SK-N-SH treated with all-trans-retinoic acid at 6 μM for 48 hours (cell line): ENCODE measurements around the gene PTRH2.

ENCODE experiments used
- ATAC-seq: fragments of 200-7000 bp; cut with Tn5 transposase; 3 replicates; pipeline ENCODE4 v1.9.1; 2020; ENCODE audit warnings: mild to moderate bottlenecking, moderate library complexity
- ARNTL ChIP-seq: fragments of 450-650 bp; formaldehyde crosslinking; IDR thresholded peaks from 2 replicates; pipeline ENCODE4 v1.5.0; 2020; ENCODE audit warnings: low read depth, mild to moderate bottlenecking, moderate library complexity, borderline replicate concordance
- CSDC2 ChIP-seq: fragments of 250-450 bp; sonication (Bioruptor Pico); IDR thresholded peaks from 2 replicates; pipeline ENCODE4 v1.5.0; 2020; ENCODE audit warnings: mild to moderate bottlenecking, moderate library complexity
- ESRRG ChIP-seq: fragments of 250-450 bp; sonication (Bioruptor Pico); IDR thresholded peaks from 2 replicates; pipeline ENCODE4 v1.6.1; 2021; ENCODE audit warnings: mild to moderate bottlenecking
- GLIS3 ChIP-seq: fragments of 250-450 bp; sonication (Bioruptor Pico); IDR thresholded peaks from 2 replicates; pipeline ENCODE4 v1.5.0; 2020; ENCODE audit warnings: mild to moderate bottlenecking, moderate library complexity
- ISL1 ChIP-seq: fragments of 250-450 bp; sonication (Bioruptor Pico); IDR thresholded peaks from 2 replicates; pipeline ENCODE4 v2.1.2; 2022; ENCODE audit warnings: mild to moderate bottlenecking, moderate library complexity
- PPARA ChIP-seq: fragments of 250-450 bp; sonication (Bioruptor Pico); IDR thresholded peaks from 2 replicates; pipeline ENCODE4 v1.5.0; 2020; ENCODE audit warnings: mild to moderate bottlenecking, borderline replicate concordance
- RARB ChIP-seq: fragments of 250-450 bp; sonication (Bioruptor Pico); IDR thresholded peaks from 2 replicates; pipeline ENCODE4 v1.8.0; 2021; ENCODE audit warnings: mild to moderate bottlenecking, moderate library complexity
- SNAI2 ChIP-seq: fragments of 250-450 bp; sonication (Bioruptor Pico); IDR thresholded peaks from 2 replicates; pipeline ENCODE4 v1.5.0; 2020; ENCODE audit warnings: mild to moderate bottlenecking, moderate library complexity
- TCF4 ChIP-seq: fragments of 250-450 bp; sonication (Bioruptor Pico); IDR thresholded peaks from 2 replicates; pipeline ENCODE4 v1.8.0; 2021; ENCODE audit warnings: mild to moderate bottlenecking, moderate library complexity, borderline replicate concordance
- TOX ChIP-seq: fragments of 250-450 bp; sonication (Bioruptor Pico); IDR thresholded peaks from 2 replicates; pipeline ENCODE4 v1.8.0; 2021; ENCODE audit warnings: mild to moderate bottlenecking, moderate library complexity, borderline replicate concordance
- ZC3H10 ChIP-seq: fragments of 250-450 bp; sonication (Bioruptor Pico); IDR thresholded peaks from 2 replicates; pipeline ENCODE4 v1.5.1; 2021; ENCODE audit warnings: mild to moderate bottlenecking, moderate library complexity
- ZFP30 ChIP-seq: fragments of 450-650 bp; formaldehyde crosslinking; IDR thresholded peaks from 2 replicates; pipeline ENCODE4 v1.5.0; 2022; ENCODE audit warnings: mild to moderate bottlenecking, moderate library complexity
- ZNF565 ChIP-seq: fragments of 450-650 bp; formaldehyde crosslinking; conservative IDR thresholded peaks from 2 replicates; pipeline ENCODE4 v1.5.0; 2020; ENCODE audit warnings: low read depth, mild to moderate bottlenecking, moderate library complexity
- ZNF70 ChIP-seq: fragments of 450-650 bp; formaldehyde crosslinking; IDR thresholded peaks from 2 replicates; pipeline ENCODE4 v1.5.0; 2020; ENCODE audit warnings: mild to moderate bottlenecking, moderate library complexity
- ZNF8 ChIP-seq: fragments of 450-650 bp; formaldehyde crosslinking; IDR thresholded peaks from 2 replicates; pipeline ENCODE4 v1.5.0; 2020; ENCODE audit warnings: mild to moderate bottlenecking, moderate library complexity
- TF ChIP-seq, protein P1 (sequence below): fragments of 250-450 bp; sonication (Bioruptor Pico); IDR thresholded peaks from 2 replicates; pipeline ENCODE4 v1.8.0; 2020; ENCODE audit warnings: mild to moderate bottlenecking, moderate library complexity, borderline replicate concordance
- TF ChIP-seq, protein P2 (sequence below): fragments of 250-450 bp; sonication (Bioruptor Pico); IDR thresholded peaks from 2 replicates; pipeline ENCODE4 v1.5.0; 2020; ENCODE audit warnings: mild to moderate bottlenecking, moderate library complexity
- TF ChIP-seq, protein P3 (sequence below): fragments of 250-450 bp; sonication (Bioruptor Pico); IDR thresholded peaks from 2 replicates; pipeline ENCODE4 v1.8.0; 2021; ENCODE audit warnings: low read depth, mild to moderate bottlenecking, moderate library complexity, borderline replicate concordance
- TF ChIP-seq, protein P4 (sequence below): fragments of 250-450 bp; sonication (Bioruptor Pico); IDR thresholded peaks from 2 replicates; pipeline ENCODE4 v1.5.1; 2021; ENCODE audit warnings: mild to moderate bottlenecking, moderate library complexity

PTRH2 gene

DNA sequence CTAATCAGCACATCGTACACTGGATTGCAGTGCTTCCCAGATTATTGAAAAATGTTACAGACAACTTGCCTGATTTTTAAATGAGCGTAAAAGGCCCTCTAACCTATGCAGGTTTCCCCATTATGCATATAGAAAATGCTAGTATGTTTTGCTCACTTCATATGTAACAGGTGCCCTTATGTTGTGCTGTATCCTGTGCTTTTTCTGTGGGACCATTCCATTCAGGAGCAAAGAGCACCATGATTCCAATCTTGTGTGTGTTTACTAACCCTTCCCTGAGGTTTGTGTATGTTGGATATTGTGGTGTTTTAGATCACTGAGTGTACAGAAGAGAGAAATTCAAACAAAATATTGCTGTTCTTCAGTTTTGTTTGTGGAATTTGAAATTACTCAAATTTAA lies 12.9 kb downstream of the PTRH2 start:
- no peak for ATAC-seq
- no peak for TF ChIP-seq ISL1 (CRISPR knock-in tag)
- no peak for TF ChIP-seq SNAI2 (CRISPR knock-in tag)
- no peak for TF ChIP-seq ARNTL (CRISPR knock-in tag)
- TF ChIP-seq, protein P1, sequence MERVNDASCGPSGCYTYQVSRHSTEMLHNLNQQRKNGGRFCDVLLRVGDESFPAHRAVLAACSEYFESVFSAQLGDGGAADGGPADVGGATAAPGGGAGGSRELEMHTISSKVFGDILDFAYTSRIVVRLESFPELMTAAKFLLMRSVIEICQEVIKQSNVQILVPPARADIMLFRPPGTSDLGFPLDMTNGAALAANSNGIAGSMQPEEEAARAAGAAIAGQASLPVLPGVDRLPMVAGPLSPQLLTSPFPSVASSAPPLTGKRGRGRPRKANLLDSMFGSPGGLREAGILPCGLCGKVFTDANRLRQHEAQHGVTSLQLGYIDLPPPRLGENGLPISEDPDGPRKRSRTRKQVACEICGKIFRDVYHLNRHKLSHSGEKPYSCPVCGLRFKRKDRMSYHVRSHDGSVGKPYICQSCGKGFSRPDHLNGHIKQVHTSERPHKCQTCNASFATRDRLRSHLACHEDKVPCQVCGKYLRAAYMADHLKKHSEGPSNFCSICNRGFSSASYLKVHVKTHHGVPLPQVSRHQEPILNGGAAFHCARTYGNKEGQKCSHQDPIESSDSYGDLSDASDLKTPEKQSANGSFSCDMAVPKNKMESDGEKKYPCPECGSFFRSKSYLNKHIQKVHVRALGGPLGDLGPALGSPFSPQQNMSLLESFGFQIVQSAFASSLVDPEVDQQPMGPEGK (CRISPR knock-in tag), result no peak

DNA sequence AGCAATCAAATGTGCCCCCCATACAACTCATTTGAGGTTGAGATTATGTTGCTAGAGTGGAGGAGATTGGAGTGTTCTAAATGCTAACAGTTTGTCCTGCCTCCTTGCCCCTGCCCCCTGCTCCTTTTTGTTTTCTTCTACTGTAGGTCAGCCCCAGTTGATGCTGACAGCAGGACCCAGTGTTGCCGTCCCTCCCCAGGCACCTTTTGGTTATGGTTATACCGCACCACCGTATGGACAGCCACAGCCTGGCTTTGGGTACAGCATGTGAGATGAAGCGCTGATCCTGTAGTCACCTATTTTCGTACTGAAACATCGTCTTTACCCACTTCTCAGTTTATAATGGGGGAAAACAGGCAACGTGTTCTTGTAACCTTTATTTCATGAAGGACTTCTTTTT lies 13.6 kb downstream of the PTRH2 start:
- no peak for TF ChIP-seq TOX (CRISPR knock-in tag)
- no peak for TF ChIP-seq GLIS3 (CRISPR knock-in tag)
- TF ChIP-seq PPARA (CRISPR knock-in tag), result no peak
- TF ChIP-seq ESRRG, result no peak
- no peak for TF ChIP-seq ISL1 (CRISPR knock-in tag)
- no peak for TF ChIP-seq ZFP30 (CRISPR knock-in tag)
- TF ChIP-seq, protein P2, sequence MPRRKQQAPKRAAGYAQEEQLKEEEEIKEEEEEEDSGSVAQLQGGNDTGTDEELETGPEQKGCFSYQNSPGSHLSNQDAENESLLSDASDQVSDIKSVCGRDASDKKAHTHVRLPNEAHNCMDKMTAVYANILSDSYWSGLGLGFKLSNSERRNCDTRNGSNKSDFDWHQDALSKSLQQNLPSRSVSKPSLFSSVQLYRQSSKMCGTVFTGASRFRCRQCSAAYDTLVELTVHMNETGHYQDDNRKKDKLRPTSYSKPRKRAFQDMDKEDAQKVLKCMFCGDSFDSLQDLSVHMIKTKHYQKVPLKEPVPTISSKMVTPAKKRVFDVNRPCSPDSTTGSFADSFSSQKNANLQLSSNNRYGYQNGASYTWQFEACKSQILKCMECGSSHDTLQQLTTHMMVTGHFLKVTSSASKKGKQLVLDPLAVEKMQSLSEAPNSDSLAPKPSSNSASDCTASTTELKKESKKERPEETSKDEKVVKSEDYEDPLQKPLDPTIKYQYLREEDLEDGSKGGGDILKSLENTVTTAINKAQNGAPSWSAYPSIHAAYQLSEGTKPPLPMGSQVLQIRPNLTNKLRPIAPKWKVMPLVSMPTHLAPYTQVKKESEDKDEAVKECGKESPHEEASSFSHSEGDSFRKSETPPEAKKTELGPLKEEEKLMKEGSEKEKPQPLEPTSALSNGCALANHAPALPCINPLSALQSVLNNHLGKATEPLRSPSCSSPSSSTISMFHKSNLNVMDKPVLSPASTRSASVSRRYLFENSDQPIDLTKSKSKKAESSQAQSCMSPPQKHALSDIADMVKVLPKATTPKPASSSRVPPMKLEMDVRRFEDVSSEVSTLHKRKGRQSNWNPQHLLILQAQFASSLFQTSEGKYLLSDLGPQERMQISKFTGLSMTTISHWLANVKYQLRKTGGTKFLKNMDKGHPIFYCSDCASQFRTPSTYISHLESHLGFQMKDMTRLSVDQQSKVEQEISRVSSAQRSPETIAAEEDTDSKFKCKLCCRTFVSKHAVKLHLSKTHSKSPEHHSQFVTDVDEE (CRISPR knock-in tag), result no peak
- TF ChIP-seq ZNF565 (CRISPR knock-in tag), result no peak
- no peak for TF ChIP-seq ZC3H10 (CRISPR knock-in tag)
- TF ChIP-seq CSDC2, result no peak
- no peak for TF ChIP-seq RARB (CRISPR knock-in tag)
- TF ChIP-seq ARNTL (CRISPR knock-in tag), result no peak
- no peak for TF ChIP-seq TCF4 (CRISPR knock-in tag)
- TF ChIP-seq, protein P3, sequence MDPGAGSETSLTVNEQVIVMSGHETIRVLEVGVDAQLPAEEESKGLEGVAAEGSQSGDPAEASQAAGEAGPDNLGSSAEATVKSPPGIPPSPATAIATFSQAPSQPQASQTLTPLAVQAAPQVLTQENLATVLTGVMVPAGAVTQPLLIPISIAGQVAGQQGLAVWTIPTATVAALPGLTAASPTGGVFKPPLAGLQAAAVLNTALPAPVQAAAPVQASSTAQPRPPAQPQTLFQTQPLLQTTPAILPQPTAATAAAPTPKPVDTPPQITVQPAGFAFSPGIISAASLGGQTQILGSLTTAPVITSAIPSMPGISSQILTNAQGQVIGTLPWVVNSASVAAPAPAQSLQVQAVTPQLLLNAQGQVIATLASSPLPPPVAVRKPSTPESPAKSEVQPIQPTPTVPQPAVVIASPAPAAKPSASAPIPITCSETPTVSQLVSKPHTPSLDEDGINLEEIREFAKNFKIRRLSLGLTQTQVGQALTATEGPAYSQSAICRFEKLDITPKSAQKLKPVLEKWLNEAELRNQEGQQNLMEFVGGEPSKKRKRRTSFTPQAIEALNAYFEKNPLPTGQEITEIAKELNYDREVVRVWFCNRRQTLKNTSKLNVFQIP (CRISPR knock-in tag), result no peak
- TF ChIP-seq SNAI2 (CRISPR knock-in tag), result no peak
- TF ChIP-seq, protein P1 (CRISPR knock-in tag), result no peak
- no peak for TF ChIP-seq ZNF8 (CRISPR knock-in tag)
- ATAC-seq, result no peak

DNA sequence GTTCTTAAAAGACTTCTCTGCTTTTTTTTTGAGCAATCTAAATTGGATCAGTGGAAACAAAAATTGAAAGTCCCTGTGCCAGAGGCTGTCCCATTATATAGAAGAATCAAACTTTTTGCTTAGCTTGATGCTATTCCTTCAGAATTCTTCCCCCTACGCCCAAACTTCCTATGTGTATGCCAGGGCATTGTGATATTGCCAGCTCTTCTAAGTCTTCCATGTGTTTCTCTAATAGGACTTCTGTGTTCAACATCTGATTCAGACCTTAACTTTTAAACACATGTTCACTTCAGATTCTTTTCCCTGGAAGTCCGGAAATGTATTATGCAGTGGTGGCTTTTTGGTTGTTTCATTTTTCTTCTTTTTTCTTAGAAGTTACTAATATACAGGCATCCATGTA lies 18.7 kb downstream of the PTRH2 start:
- no peak for ATAC-seq
- TF ChIP-seq ZNF70 (CRISPR knock-in tag) (no peak), ESRRG (no peak), ZC3H10 (CRISPR knock-in tag) (no peak), TCF4 (CRISPR knock-in tag) (no peak), SNAI2 (CRISPR knock-in tag) (no peak), ZFP30 (CRISPR knock-in tag) (no peak)
- TF ChIP-seq, protein P4, sequence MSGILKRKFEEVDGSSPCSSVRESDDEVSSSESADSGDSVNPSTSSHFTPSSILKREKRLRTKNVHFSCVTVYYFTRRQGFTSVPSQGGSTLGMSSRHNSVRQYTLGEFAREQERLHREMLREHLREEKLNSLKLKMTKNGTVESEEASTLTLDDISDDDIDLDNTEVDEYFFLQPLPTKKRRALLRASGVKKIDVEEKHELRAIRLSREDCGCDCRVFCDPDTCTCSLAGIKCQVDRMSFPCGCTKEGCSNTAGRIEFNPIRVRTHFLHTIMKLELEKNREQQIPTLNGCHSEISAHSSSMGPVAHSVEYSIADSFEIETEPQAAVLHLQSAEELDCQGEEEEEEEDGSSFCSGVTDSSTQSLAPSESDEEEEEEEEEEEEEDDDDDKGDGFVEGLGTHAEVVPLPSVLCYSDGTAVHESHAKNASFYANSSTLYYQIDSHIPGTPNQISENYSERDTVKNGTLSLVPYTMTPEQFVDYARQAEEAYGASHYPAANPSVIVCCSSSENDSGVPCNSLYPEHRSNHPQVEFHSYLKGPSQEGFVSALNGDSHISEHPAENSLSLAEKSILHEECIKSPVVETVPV, result no peak
- TF ChIP-seq, protein P1 (CRISPR knock-in tag), result no peak
- TF ChIP-seq, protein P3 (CRISPR knock-in tag), result no peak
